HG02763 (cell line): Measurements from ENCODE around the gene RRAGB.
"Not testable (repeated sequence)": the region's sequence is repeated elsewhere in the genome, so short reads cannot be mapped to it uniquely, and the experiment has no call there.

Source experiments
- ATAC-seq: cut with Tn5 transposase; IDR thresholded peaks from one replicate; pipeline ENCODE4 v1.9.1; 2021; ENCODE audit warnings: mild to moderate bottlenecking, moderate library complexity; ENCODE audit not compliant: unreplicated experiment

RRAGB gene

GRCh38 chrX:55717521-55718497 is at the start of gene RRAGB:
TSS of gene RRAGB (plus strand) at chrX:55717749. CDS start at chrX:55718328, 579 bp downstream.
- ATAC-seq, result peak; percentile 95

GRCh38 chrX:55668084-55668483 is 49.5 kb upstream of the RRAGB start:
- no peak for ATAC-seq

GRCh38 chrX:55688579-55688978 is 29.0 kb upstream of the RRAGB start:
- not testable (repeated sequence) for ATAC-seq

- ATAC-seq, result no peak
Measured at GRCh38 chrX:55695227-55696018, 22.1 kb upstream of the RRAGB start.

GRCh38 chrX:55697381-55697780 is 20.2 kb upstream of the RRAGB start:
- no peak for ATAC-seq

- no peak for ATAC-seq
Measured at GRCh38 chrX:55702671-55703070, 14.9 kb upstream of the RRAGB start.

GRCh38 chrX:55703436-55703835 is 14.1 kb upstream of the RRAGB start:
- ATAC-seq, result not testable (repeated sequence)

GRCh38 chrX:55705066-55705465 is 12.5 kb upstream of the RRAGB start:
- ATAC-seq, result not testable (repeated sequence)

GRCh38 chrX:55709735-55710134 is 7.8 kb upstream of the RRAGB start:
- ATAC-seq, result no peak

- no peak for ATAC-seq
Measured at GRCh38 chrX:55710701-55711100, 6.8 kb upstream of the RRAGB start.

- no peak for ATAC-seq
Measured at GRCh38 chrX:55713631-55714030, 3.9 kb upstream of the RRAGB start.

GRCh38 chrX:55714161-55714560 is 3.4 kb upstream of the RRAGB start:
- no peak for ATAC-seq

GRCh38 chrX:55715847-55716246 is 1.7 kb upstream of the RRAGB start:
- no peak for ATAC-seq

GRCh38 chrX:55716937-55717336 is 612 bp upstream of the RRAGB start:
- ATAC-seq, result no peak

- no peak for ATAC-seq
Measured at GRCh38 chrX:55731826-55732225, 14.3 kb downstream of the RRAGB start.

- no peak for ATAC-seq
Measured at GRCh38 chrX:55738969-55739368, 21.4 kb downstream of the RRAGB start.

GRCh38 chrX:55742649-55743048 is 25.1 kb downstream of the RRAGB start:
- no peak for ATAC-seq

GRCh38 chrX:55748463-55748862 is 30.9 kb downstream of the RRAGB start:
- ATAC-seq, result not testable (repeated sequence)

- ATAC-seq, result no peak
Measured at GRCh38 chrX:55750256-55750655, 32.7 kb downstream of the RRAGB start.

- ATAC-seq, result peak; percentile 87
Measured at GRCh38 chrX:55754861-55755294, 37.3 kb downstream of the RRAGB start.

- ATAC-seq, result no peak
Measured at GRCh38 chrX:55758033-55758432, 40.5 kb downstream of the RRAGB start.

- no peak for ATAC-seq
Measured at GRCh38 chrX:55759478-55759877, 41.9 kb downstream of the RRAGB start.
